AG09309 (cell line): ENCODE data around the gene SH2D4B.

Experiments used
- DNase-seq: peaks from one replicate; pipeline ENCODE4 v3.0.0-alpha.2; 2010; ENCODE audit warnings: low read depth
- H3K4me3 ChIP-seq: 2 replicates; pipeline ENCODE4 v1.5.1; 2011; ENCODE audit warnings: mild to moderate bottlenecking, low read depth, low read length, moderate library complexity; ENCODE audit not compliant: control insufficient read depth
- CTCF ChIP-seq: IDR thresholded peaks from 2 replicates; pipeline ENCODE4 v1.5.1; 2011; ENCODE audit warnings: mild to moderate bottlenecking, low read depth, low read length, inconsistent platforms; ENCODE audit not compliant: insufficient read depth, control insufficient read depth; ENCODE audit errors: missing control alignments

The SH2D4B gene

GRCh38 chr10:80493522-80494051 lies 44.1 kb upstream of the SH2D4B start:
- no peak for DNase-seq
- no peak overlapping the region for H3K4me3 ChIP-seq
- TF ChIP-seq CTCF = no peak

DNA sequence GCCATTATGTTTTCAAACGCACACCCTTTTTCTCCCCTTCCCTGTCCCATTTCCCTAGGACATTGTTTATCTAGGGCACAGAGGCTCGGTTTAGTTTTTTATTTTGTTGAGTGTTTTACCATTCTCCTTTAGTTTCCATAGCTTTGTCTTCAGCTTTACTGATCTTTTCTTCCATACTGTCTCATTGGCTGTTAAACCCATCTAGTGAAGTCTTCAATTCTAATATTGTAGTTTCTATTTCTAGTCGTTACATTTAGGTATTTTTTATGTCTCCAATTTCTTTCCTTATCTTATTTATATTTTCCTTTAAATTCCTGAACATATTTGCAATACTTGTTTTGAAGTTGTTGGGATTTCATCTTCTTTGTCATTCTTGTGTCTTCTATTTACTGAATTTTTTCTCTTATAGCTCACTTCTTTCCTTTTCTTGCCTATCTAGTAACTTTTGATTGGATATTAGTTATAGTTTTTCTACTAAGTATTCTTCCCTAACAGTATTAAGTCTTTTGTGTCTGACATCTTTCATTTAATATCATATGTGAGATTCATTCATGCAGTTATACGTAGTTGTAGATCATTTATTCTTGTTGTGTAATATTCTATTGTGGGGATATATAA lies 41.0 kb upstream of the SH2D4B start:
- no peak overlapping the region for H3K4me3 ChIP-seq
- no peak for TF ChIP-seq CTCF
- DNase-seq = no peak

- no peak overlapping the region for H3K4me3 ChIP-seq
- no peak for TF ChIP-seq CTCF
- DNase-seq = no peak
These were observed 40.3 kb upstream of the SH2D4B start for GRCh38 chr10:80497187-80498077.

GRCh38 chr10:80498078-80498832 lies 39.4 kb upstream of the SH2D4B start:
- H3K4me3 ChIP-seq = no peak overlapping the region
- no peak for DNase-seq
- TF ChIP-seq CTCF = no peak

GRCh38 chr10:80498833-80499741 lies 38.6 kb upstream of the SH2D4B start:
- TF ChIP-seq CTCF = no peak

More at GRCh38 chr10:80498833-80499741, 38.6 kb upstream of the SH2D4B start:
- no peak overlapping the region for H3K4me3 ChIP-seq
- peak; percentile 92 for DNase-seq
